Osteoblast (primary cell): ENCODE measurements around the gene TMPRSS13. TPM values are rescaled to one million over a fixed set of nuclear protein-coding genes. Genes with fewer than 3 reads are reported as not detected.
"Not testable (repeated sequence)": the region's sequence is repeated elsewhere in the genome, so short reads cannot be mapped to it uniquely, and the experiment has no call there.

Experiments used
- DNase-seq: peaks from one replicate; pipeline ENCODE4 v3.0.0; 2011; ENCODE audit warnings: low spot score, mixed read lengths; ENCODE audit not compliant: insufficient read length; ENCODE audit errors: missing footprints
- H2AFZ ChIP-seq: 2 replicates; pipeline ENCODE4 v1.6.0; 2011; ENCODE audit warnings: mild to moderate bottlenecking, low read length
- H3K27ac ChIP-seq: 2 replicates; pipeline ENCODE4 v1.5.1; 2011; ENCODE audit warnings: mild to moderate bottlenecking, low read depth, low read length, moderate library complexity
- H3K27me3 ChIP-seq: 2 replicates; pipeline ENCODE4 v1.6.0; 2012; ENCODE audit warnings: mild to moderate bottlenecking, control low read depth, inconsistent platforms, low read length, moderate library complexity; ENCODE audit not compliant: insufficient read depth
- H3K36me3 ChIP-seq: 2 replicates; pipeline ENCODE4 v1.5.1; 2011; ENCODE audit warnings: mild to moderate bottlenecking, low read length, control low read depth, moderate library complexity; ENCODE audit not compliant: insufficient read depth
- H3K4me1 ChIP-seq: 2 replicates; pipeline ENCODE4 v1.5.1; 2011; ENCODE audit warnings: mild to moderate bottlenecking, low read length, control low read depth, moderate library complexity; ENCODE audit not compliant: insufficient read depth
- H3K4me2 ChIP-seq: 2 replicates; pipeline ENCODE4 v1.6.0; 2011; ENCODE audit warnings: mild to moderate bottlenecking, low read length; ENCODE audit not compliant: insufficient read depth
- H3K4me3 ChIP-seq: fragments of 200-600 bp; sonication (generic); 3 replicates; pipeline ENCODE4 v1.5.1; 2012; ENCODE audit warnings: mild to moderate bottlenecking, low read length, inconsistent platforms; ENCODE audit not compliant: insufficient read depth
- H3K79me2 ChIP-seq: 2 replicates; pipeline ENCODE4 v1.6.0; 2012; ENCODE audit warnings: mild to moderate bottlenecking, low read length, control low read depth, inconsistent platforms; ENCODE audit not compliant: insufficient read depth
- H3K9me3 ChIP-seq: 2 replicates; pipeline ENCODE4 v1.5.1; 2011; ENCODE audit warnings: low read depth, low read length, control low read depth
- H4K20me1 ChIP-seq: 2 replicates; pipeline ENCODE4 v1.6.0; 2012; ENCODE audit warnings: mild to moderate bottlenecking, low read length, control low read depth; ENCODE audit not compliant: insufficient read depth
- total RNA-seq: library from RNA; depleted of rRNA; stranded (reverse); fragments of >200 nt; gene quantifications from 2 replicates; pipeline ENCODE4 v1.2.3, GENCODE V29; 2012
- TF ChIP-seq, protein P1 (sequence below): IDR thresholded peaks from 2 replicates; pipeline ENCODE4 v1.5.1; 2011; ENCODE audit warnings: mild to moderate bottlenecking, low read depth, low read length, moderate library complexity; ENCODE audit errors: extremely low read depth

TMPRSS13 gene
- total RNA-seq, 1 donor: not detected

DNA sequence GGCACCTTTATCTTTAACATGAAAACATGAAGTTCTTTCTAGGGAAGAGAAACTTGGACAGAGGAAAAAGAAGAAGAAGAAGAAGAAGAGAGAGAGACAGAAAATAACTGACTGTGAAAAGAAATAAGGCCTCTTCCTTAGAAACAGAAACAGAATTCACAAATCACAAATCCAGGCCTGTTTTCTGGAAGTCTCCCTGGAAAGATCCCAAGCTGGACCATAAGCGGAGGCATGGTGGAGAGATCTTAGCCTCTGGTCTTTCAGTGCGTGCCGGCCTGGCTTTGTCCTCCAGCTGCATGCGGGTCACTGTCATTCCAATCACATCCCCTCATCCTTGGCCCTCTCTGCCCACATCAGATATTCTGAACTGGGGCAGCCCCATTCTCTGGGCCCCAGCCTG is 59.6 kb downstream of the TMPRSS13 start:
- DNase-seq: no peak
- Histone ChIP-seq H4K20me1 (no peaks in the 10 kb centered on the region), H3K4me3 (no peak overlapping the region), H2AFZ (no peak overlapping the region), H3K79me2 (no peaks in the 10 kb centered on the region), H3K36me3 (no peaks in the 10 kb centered on the region), H3K4me1 (no peaks in the 10 kb centered on the region), H3K27me3 (peaks cover 12% of the 10 kb centered on the region), H3K27ac (no peak overlapping the region), H3K4me2 (no peak overlapping the region), H3K9me3 (no peaks in the 10 kb centered on the region)
- TF ChIP-seq, protein P1, sequence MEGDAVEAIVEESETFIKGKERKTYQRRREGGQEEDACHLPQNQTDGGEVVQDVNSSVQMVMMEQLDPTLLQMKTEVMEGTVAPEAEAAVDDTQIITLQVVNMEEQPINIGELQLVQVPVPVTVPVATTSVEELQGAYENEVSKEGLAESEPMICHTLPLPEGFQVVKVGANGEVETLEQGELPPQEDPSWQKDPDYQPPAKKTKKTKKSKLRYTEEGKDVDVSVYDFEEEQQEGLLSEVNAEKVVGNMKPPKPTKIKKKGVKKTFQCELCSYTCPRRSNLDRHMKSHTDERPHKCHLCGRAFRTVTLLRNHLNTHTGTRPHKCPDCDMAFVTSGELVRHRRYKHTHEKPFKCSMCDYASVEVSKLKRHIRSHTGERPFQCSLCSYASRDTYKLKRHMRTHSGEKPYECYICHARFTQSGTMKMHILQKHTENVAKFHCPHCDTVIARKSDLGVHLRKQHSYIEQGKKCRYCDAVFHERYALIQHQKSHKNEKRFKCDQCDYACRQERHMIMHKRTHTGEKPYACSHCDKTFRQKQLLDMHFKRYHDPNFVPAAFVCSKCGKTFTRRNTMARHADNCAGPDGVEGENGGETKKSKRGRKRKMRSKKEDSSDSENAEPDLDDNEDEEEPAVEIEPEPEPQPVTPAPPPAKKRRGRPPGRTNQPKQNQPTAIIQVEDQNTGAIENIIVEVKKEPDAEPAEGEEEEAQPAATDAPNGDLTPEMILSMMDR: no peak

DNA sequence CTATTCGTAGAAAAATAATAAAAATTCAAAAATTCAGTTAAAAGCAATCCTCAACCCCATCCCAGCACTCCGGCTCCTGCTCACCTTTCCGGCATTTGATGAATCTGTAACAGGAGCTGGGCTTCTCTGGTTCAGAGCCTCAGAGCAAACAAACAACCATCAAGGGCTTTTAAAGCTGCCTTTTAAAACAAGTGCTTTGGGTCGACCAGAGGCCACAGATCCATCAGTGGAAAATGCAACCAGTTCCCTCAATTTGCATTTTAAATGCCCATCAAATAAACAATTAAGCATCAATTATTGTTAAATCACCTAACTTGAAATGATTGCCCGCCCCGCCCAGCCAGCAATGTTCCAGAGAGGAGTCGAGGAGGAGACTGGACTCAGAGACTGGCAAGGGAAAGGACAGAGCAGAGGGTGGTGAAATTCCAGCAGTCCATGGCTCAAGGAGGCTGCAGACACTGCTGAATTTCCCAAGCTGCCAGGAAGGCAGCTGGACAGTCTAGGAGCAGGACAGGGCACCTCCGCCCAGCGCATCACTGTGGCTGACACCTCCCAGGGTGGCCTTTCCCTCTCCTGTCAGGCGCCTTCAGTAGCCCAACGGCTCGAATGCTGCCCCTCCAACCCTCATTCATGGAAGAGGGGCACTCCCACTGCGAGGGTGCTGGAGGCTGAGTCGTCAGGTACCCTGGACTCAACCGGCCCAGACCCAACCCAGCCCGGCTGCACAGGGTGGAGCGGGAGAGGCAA is 60.2 kb downstream of the TMPRSS13 start:
- no peak overlapping the region for H3K4me3 ChIP-seq
- no peaks in the 10 kb centered on the region for H3K79me2 ChIP-seq
- H3K4me1 ChIP-seq: no peaks in the 10 kb centered on the region
- H3K4me2 ChIP-seq: no peak overlapping the region
- no peak overlapping the region for H2AFZ ChIP-seq
- DNase-seq: no peak
- no peaks in the 10 kb centered on the region for H4K20me1 ChIP-seq
- TF ChIP-seq, protein P1: no peak
- H3K27ac ChIP-seq: no peak overlapping the region
- H3K27me3 ChIP-seq: peaks cover 6% of the 10 kb centered on the region
- no peaks in the 10 kb centered on the region for H3K36me3 ChIP-seq
- no peaks in the 10 kb centered on the region for H3K9me3 ChIP-seq

DNA sequence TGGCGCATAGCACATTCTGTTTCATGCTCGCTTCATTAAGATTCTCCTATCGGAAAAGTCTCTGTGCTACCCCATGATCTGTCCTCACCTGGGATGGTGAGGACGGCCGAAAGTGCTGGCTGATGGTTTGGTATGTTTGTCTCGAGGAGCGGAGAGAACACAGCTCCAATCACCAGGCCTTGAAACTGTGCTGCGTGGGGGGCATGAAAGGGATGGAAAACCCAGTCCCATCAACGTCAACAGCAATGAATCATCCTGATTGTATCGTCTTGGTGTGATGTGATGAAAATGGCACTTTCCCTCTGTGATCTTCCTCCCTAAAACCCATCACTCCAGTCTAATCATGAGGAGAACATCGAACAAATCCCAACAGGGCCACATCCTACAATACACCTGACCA is 61.1 kb downstream of the TMPRSS13 start:
- Histone ChIP-seq H3K4me2 (no peak overlapping the region), H3K27me3 (peaks cover 2% of the 10 kb centered on the region), H4K20me1 (no peaks in the 10 kb centered on the region), H3K27ac (no peak overlapping the region), H3K79me2 (no peaks in the 10 kb centered on the region), H2AFZ (no peak overlapping the region), H3K36me3 (no peaks in the 10 kb centered on the region), H3K4me3 (no peak overlapping the region), H3K4me1 (no peaks in the 10 kb centered on the region), H3K9me3 (no peaks in the 10 kb centered on the region)
- no peak for DNase-seq
- TF ChIP-seq, protein P1: no peak

DNA sequence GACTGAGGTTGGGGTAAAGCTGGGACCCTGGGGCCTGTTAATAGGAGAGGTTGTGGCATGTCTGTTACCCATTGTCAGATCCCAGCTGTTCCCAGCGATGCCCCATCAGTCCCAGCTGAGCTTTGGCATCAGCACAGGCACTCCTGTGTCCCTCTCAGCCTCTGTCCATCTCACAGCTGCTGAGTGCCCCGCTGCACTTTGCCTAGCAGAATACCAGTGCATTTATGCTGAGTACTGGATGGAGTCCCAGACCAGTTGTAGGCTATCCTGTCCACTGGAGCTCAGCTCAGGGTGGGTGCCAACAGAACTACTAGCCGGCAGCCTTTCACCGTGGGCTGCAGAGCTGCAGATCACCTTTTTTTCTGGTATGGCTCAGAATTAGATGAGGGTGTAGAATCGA is 62.7 kb downstream of the TMPRSS13 start:
- Histone ChIP-seq H2AFZ (no peak overlapping the region), H3K9me3 (no peaks in the 10 kb centered on the region), H3K4me3 (no peak overlapping the region), H3K4me1 (no peaks in the 10 kb centered on the region), H3K79me2 (no peaks in the 10 kb centered on the region), H3K27me3 (peaks cover under 1% of the 10 kb centered on the region), H3K4me2 (no peak overlapping the region), H3K36me3 (no peaks in the 10 kb centered on the region), H4K20me1 (no peaks in the 10 kb centered on the region), H3K27ac (no peak overlapping the region)
- TF ChIP-seq, protein P1: no peak
- DNase-seq: no peak

DNA sequence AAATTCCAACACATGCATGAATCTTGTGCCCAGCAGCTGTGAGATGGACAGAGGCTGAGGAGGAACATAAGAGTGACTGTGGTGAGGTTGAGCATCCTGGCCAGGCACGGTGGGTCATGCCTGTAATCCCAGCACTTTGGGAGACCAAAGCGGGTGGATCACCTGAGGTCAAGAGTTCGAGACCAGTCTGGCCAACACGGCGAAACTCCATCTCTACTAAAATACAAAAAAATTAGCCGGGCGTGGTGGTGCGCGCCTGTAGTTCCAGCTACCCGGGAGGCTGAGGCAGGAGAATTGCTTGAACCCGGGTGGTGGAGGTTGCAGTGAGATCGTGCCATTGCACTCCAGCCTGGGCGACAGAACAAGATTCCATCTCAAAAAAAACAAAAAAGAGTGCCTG is 63.7 kb downstream of the TMPRSS13 start:
- H3K36me3 ChIP-seq, H3K9me3 ChIP-seq, H3K4me1 ChIP-seq, H3K27ac ChIP-seq, H2AFZ ChIP-seq, H3K4me2 ChIP-seq, H3K27me3 ChIP-seq, H4K20me1 ChIP-seq, DNase-seq, H3K4me3 ChIP-seq, H3K79me2 ChIP-seq: not testable (repeated sequence)
